ENCODE data around the gene PSMB2.
A peak's percentile ranks its signal among the peaks of the same experiment; 100 is the strongest.

PSMB2 gene

GRCh38 chr1:35640380-35641232 is 720 bp downstream of the PSMB2 start:
- peak overlapping the region; percentile 66 for H3K27ac ChIP-seq (ENCODE audit: extremely low read depth, low read depth, low read length)
- H3K4me3 ChIP-seq (ENCODE audit: low read depth, low read length): peak overlapping the region; percentile 95
- CTCF ChIA-PET: no interaction called here
- no peaks in the 10 kb centered on the region for H3K4me1 ChIP-seq (ENCODE audit: control insufficient read depth, insufficient read depth, low read length)
- peaks cover 4 to 15% of the 10 kb centered on the region in 2 experiments for H3K36me3 ChIP-seq (ENCODE audit: control insufficient read depth in 2 of 2, insufficient read depth in 1 of 2, low read length in 2 of 2)
- POLR2A ChIA-PET: interaction anchor here (0.7 kb wide), 1 partner anchor 128 kb away, joined by 3 read pairs; no protein-coding TSS in a partner anchor
- TF ChIP-seq ZBTB11 (tag by site-specific recombination; conservative IDR thresholded peaks at IDR 0.05; ENCODE audit: low read depth) (peak; percentile 45; the same call in 1 of the 2 replicates), CTCF (tag by site-specific recombination; IDR thresholded peaks at IDR 0.05) (0 out of 2 replicates have a peak, but pooled peaks have one; percentile 5), IKZF3 (tag by site-specific recombination; IDR thresholded peaks at IDR 0.05) (0 out of 2 replicates have a peak, but pooled peaks have one; percentile 24), ZNF335 (tag by site-specific recombination; conservative IDR thresholded peaks at IDR 0.05) (peak; percentile 74), ZNF776 (tag by site-specific recombination; IDR thresholded peaks at IDR 0.05; ENCODE audit: borderline replicate concordance) (no peak)
- H3K9me3 ChIP-seq (ENCODE audit: control insufficient read depth, insufficient read depth, low read depth, low read length): no peaks in the 10 kb centered on the region

- H3K27ac ChIP-seq (ENCODE audit: extremely low read depth, low read depth, low read length): no peak overlapping the region
- peak; percentile 38 for TF ChIP-seq PRDM6 (tag by site-specific recombination; IDR thresholded peaks at IDR 0.05)
- TF ChIP-seq TRIM28 (IDR thresholded peaks at IDR 0.05; ENCODE audit: borderline replicate concordance, low read length): no peak
- peak; percentile 65; the same call in 1 of the 2 replicates for TF ChIP-seq PRDM1 (tag by site-specific recombination; IDR thresholded peaks at IDR 0.05)
- TF ChIP-seq SCRT2 (tag by site-specific recombination; IDR thresholded peaks at IDR 0.05): peak; percentile 68
- TF ChIP-seq ZSCAN30 (tag by site-specific recombination; IDR thresholded peaks at IDR 0.05): peak; percentile 29; the same call in 1 of the 2 replicates
- peak; percentile 41; the same call in 1 of the 2 replicates for TF ChIP-seq ZBTB17 (tag by site-specific recombination; IDR thresholded peaks at IDR 0.05)
- TF ChIP-seq KLF9 (tag by site-specific recombination; IDR thresholded peaks at IDR 0.05; ENCODE audit: low read depth): no peak
- H3K36me3 ChIP-seq (ENCODE audit: control insufficient read depth in 2 of 2, insufficient read depth in 1 of 2, low read length in 2 of 2): peaks cover 36 to 46% of the 10 kb centered on the region in 2 experiments
- peak overlapping the region; percentile 9; the same call in 1 of the 2 replicates for H3K4me3 ChIP-seq (ENCODE audit: low read depth, low read length)
- no peaks in the 10 kb centered on the region for H3K9me3 ChIP-seq (ENCODE audit: control insufficient read depth, insufficient read depth, low read depth, low read length)
- H3K4me1 ChIP-seq (ENCODE audit: control insufficient read depth, insufficient read depth, low read length): no peaks in the 10 kb centered on the region
- ChIA-PET POLR2A (interaction anchor here (0.5 to 1.0 kb wide), 2 partner anchors 93 to 653 kb away, joined by 6 to 8 read pairs; no protein-coding TSS in a partner anchor), CTCF (interaction anchor here (1.0 kb wide), 1 partner anchor 78 kb away, joined by 3 read pairs; no protein-coding TSS in a partner anchor)
Observed at GRCh38 chr1:35637401-35637809, 3.9 kb downstream of the PSMB2 start.

- Histone ChIP-seq H3K27ac (ENCODE audit: extremely low read depth, low read depth, low read length) (no peak overlapping the region), H3K36me3 (ENCODE audit: control insufficient read depth in 2 of 2, insufficient read depth in 1 of 2, low read length in 2 of 2) (peaks cover 61 to 83% of the 10 kb centered on the region in 2 experiments), H3K4me3 (ENCODE audit: low read depth, low read length) (no peak overlapping the region), H3K4me1 (ENCODE audit: control insufficient read depth, insufficient read depth, low read length) (peaks cover 5% of the 10 kb centered on the region), H3K9me3 (ENCODE audit: control insufficient read depth, insufficient read depth, low read depth, low read length) (no peaks in the 10 kb centered on the region)
- ChIA-PET POLR2A (no interaction called here), CTCF (interaction anchor here (0.5 to 0.7 kb wide), 3 partner anchors 65 to 825 kb away, joined by 3 to 4 read pairs (median 3); no protein-coding TSS in a partner anchor)
- TF ChIP-seq ZNF280C (tag by site-specific recombination; IDR thresholded peaks at IDR 0.05) (no peak), GLIS2 (tag by site-specific recombination; IDR thresholded peaks at IDR 0.05) (no peak), ZNF311 (tag by site-specific recombination; IDR thresholded peaks at IDR 0.05; ENCODE audit: borderline replicate concordance) (no peak), ZIC2 (tag by site-specific recombination; IDR thresholded peaks at IDR 0.05) (no peak), KLF16 (tag by site-specific recombination; IDR thresholded peaks at IDR 0.05) (no peak), ZNF596 (tag by site-specific recombination; IDR thresholded peaks at IDR 0.05) (no peak), PRDM6 (tag by site-specific recombination; IDR thresholded peaks at IDR 0.05) (no peak)
Observed at GRCh38 chr1:35633547-35633946, 7.8 kb downstream of the PSMB2 start.

All from HEK293 (cell line).